Sciatic nerve (tissue), 2 donors: ENCODE measurements around the gene LMBR1L. TPM values are rescaled to one million over a fixed set of nuclear protein-coding genes. Genes with fewer than 3 reads are reported as not detected.
"Not testable (repeated sequence)": the region's sequence is repeated elsewhere in the genome, so short reads cannot be mapped to it uniquely, and the experiment has no call there.

Source experiments
- ATAC-seq: fragments of 200-7000 bp; cut with Tn5 transposase; one replicate; pipeline ENCODE4 v1.9.1; 2020; ENCODE audit warnings: mild to moderate bottlenecking, moderate library complexity
- DNase-seq: peaks from one replicate; pipeline ENCODE4 v3.0.0-alpha.2; 2020; ENCODE audit warnings: low spot score
- intact Hi-C: fragments of 100-400 bp; cut with DNase I; formaldehyde crosslinking; loops from one replicate; pipeline ENCODE4 v1.14.2; 2022
- total RNA-seq: library from RNA; stranded (reverse); fragmentation: NEBNext Ultra II Directional; extraction: Animal tissue kit (Norgen Biotek cat#: 25700); gene quantifications from one replicate; pipeline ENCODE4 v1.2.1, GENCODE V29; 2021
- donor health status: DM: no; HTN: no; CAD: no.
- donor health status: DM: no; HTN: no; CAD: no.

The LMBR1L gene
- total RNA-seq, 1 donor from 2014 or later, result 99.1 TPM

DNA sequence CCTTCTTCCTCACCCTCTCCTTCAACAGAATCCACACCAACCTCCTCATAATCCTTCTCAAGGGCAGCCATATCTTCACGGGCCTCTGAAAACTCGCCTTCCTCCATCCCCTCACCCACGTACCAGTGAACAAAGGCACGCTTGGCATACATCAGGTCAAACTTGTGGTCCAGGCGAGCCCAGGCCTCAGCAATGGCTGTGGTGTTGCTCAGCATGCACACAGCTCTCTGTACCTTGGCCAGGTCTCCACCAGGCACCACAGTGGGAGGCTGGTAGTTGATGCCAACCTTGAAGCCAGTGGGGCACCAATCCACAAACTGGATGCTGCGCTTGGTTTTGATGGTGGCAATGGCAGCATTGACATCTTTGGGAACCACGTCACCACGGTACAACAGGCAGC, 17.3 kb upstream of the LMBR1L start:
- not testable (repeated sequence) for DNase-seq, ATAC-seq
- intact Hi-C loops, result loop anchor here (10.0 kb wide), 1 partner anchor 63 kb away; the partner anchor contains the start of genes KMT2D and RHEBL1

DNA sequence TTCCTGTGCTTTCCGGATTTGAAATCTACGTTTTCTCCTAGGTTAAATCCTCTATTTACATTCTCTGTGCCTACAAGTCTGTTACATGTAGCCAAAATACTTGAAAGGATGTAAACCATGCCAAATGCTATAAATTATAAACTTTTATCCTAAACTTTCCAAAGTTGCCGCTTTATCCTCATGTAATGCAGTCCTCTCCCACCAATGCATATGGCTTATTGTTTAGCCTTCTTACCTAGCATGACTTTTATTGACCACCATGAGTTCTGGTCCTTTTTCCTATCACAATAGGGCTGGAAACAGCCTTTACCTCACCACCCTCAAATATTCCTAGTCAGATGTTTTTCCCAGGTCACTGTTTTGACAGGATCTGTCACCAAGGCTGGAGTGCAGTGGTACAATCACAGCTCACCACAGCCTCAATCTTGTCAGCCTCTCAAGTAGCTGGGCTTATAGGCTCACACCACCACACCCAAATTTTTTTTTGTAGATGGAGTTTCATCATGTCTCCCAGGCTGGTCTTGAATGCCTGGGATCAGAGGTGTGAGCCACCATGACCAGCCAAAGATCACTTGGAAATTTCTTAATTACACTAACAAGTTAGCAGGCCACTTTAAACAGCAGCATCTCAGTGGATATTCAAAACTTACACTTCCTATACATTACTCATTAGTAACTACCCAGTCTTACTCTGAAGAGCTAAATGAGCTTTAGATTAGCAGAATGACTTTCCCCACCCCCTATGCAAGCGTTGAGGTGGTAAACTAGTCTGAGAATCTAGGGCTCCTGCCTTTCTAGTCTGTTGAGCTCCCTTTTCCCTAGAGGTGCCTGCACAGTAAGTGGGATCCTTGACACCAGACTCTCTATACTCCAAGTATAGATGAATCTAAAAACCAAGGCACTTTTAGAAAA, 16.5 kb upstream of the LMBR1L start:
- DNase-seq, result no peak
- intact Hi-C loops, result loop anchor here (10.0 kb wide), 1 partner anchor 62 kb away; the partner anchor contains the start of genes KMT2D and RHEBL1
- no peak for ATAC-seq

DNA sequence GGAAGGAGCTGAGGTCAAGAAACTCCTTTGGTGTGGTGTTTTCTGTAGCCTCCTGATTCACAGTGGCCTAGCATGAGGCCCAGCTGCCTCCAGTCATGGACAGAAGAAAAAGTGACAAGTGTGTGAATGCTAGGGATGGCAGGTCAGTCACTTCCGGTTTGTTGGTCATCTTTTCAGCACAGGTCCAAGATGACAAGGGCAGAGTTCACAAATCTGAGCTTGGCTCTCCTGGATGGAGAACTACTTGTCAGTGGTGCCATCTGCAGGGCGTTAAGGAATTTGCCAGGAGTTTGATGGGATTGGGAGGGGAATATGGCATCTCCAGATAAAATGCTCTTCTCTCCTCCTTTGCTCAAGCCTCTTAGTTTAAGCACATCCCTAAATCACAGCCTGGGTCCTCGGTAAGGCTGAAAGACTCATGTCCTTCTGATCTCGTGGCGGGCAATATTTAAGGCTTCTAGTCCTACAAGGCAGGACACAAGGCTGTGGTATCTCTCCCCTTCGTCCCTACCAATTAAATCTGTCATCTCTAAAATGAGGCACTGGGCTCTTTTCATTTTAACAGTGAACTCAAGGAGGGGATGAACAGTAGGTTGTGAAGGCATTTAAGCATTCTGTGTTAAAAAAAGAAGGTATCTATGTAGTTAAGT, 10.5 kb upstream of the LMBR1L start:
- ATAC-seq, result peak; percentile 85
- DNase-seq, result peak; percentile 67
- intact Hi-C loops, result loop anchor here (10.0 kb wide), 1 partner anchor 56 kb away; the partner anchor contains the start of genes KMT2D and RHEBL1

DNA sequence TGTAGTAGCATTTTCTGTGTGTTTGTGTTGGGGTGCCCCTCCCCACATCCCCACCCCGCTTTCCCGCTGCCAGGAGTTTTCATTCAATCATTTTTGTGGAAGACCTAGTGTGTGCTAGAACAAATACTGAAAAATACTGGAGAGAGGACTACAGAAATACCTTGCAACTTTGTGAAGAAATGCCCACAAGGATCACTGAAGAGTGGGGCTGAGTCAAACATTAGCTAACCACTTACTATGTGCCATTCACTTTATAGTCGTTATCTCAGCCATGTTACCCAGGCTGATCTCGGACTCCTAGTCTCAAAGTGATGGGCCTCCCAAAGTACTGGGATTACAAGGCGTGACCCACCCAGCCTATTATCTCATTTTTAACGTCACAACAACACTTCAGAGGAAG, 559 bp upstream of the LMBR1L start:
- ATAC-seq (no peak), DNase-seq (no peak)
- intact Hi-C loops, result no loop called here

DNA sequence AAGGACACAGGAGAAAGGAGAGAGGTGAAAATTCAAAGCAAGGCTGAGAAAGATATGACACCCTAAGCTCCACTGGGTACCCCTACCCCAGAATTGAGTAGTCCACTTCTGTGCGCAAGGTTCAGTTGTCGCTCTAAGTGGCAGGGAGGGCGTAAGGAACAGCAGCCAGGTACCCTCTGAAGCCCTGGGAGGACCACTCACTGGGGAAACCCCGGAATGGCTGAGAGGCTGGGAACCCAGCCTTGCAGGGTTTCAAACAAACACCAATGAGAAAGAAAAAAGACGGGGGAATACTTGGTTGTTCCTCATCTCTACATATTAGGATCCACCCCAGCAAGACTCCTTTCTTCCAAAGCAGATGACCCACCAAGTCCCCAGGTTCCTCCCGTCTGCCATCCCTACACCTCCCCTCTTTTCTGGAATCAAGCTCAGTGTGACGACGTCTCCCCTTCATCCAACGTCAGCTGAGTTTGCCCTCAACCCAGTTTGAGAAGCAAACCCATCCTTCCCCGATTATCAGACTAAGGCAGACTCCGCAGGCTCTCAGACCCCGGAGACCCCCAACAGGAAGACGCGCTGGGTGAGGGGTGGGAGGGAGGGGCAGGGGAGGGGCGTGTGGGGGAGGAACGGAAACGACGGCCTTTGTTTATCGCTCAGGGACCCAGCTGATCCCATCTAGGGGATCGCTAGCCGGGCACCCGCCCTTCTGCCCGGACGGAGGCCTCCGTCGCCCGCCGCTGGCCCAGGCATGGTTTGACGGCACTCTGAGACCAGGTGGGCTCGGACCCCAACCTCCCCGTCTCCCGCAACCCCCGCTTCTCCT, 795 bp downstream of the LMBR1L start:
- DNase-seq, result no peak
- ATAC-seq, result peak; percentile 57
- intact Hi-C loops, result no loop called here

DNA sequence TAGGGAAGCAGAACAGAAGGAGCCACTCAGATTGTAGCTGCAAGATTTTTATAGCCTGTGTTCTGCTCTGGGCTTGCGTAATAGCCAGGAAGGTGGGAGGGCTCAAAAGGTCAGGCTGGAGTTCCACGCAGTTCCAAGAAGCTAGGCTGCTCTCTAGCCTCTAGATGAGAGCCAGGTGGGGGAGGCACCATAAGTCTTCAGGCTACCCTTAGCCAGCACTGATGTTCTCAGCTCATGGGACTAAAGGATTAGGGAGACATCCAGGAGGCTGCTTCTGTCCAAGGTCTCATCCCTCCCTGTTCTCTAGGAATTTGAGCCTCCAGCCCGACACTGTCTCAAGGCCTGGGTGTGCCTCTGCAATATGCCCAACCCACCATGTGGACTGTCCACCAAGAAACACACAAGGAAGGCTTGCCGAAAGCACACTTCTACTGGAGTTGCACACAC, 1.7 kb downstream of the LMBR1L start:
- intact Hi-C loops, result no loop called here
- ATAC-seq, result peak; percentile 78
- peak; percentile 79 for DNase-seq

DNA sequence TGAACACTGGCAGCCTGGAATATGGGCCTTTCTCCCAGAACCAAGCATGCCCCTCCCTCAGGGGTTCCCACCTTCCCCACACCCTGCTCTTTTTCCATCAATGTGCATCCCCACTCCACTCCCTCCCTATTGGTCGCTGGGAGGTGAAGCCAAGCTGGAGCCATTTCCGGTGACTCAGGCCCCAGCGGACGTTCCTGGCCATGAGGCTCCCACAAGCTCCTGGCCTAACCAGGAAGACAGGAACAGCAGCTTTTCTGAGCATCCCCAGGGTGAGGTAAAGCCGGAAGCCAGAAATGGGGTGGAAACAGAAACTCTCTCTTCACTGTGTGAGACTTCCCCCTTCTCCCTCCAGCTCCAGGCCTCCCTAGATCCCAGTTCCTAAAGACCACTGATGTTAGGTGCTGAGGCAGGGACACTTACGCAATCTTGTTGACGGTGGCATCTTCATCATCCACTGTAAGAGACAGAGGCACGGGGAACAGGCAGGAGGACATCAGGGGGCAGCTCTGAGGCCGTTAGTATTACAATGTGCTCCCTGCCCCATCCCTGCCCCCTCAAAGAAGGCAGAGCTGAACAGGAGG, 5.1 kb downstream of the LMBR1L start:
- ATAC-seq (no peak), DNase-seq (no peak)
- intact Hi-C loops, result no loop called here

DNA sequence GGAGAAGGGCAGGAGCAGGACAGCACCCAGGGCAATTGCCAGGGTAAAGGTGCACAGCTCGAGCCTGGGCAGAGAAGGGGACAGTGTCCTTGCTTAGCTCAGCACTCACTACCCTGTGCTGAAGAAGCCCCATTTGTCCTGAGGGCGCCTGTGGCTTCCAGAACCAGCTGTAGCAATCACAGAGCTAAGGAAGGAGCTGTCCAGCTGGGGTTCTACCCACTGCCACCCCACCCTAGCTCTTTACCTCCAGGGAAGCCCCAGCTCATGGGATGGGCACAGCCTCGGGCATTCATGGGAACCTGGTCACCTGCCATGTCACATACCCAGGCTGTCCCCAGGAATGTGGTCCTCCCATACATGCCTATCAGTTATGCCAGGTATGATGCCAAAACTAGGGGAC, 5.8 kb downstream of the LMBR1L start:
- DNase-seq (no peak), ATAC-seq (no peak)
- intact Hi-C loops, result no loop called here

DNA sequence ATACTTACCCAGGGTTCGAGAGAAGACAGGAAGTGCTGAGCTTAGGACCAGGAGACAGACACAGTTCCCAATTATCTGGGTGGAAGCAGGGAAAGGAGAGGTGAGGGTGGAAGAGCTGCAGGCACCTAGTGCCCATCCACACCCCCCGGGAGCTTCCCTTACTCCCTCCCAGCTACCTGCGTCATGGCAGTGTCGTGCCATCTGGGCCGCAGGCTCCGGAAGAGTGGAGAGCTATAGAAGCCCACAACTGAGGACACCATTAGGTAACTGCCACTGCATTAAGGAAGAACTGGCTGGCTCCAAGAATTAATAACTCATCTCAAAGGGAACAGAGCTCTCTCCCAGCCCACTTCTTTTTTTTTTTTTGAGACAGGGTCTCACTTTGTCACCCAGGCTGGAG, 10.3 kb downstream of the LMBR1L start:
- intact Hi-C loops, result no loop called here
- DNase-seq (no peak), ATAC-seq (no peak)

DNA sequence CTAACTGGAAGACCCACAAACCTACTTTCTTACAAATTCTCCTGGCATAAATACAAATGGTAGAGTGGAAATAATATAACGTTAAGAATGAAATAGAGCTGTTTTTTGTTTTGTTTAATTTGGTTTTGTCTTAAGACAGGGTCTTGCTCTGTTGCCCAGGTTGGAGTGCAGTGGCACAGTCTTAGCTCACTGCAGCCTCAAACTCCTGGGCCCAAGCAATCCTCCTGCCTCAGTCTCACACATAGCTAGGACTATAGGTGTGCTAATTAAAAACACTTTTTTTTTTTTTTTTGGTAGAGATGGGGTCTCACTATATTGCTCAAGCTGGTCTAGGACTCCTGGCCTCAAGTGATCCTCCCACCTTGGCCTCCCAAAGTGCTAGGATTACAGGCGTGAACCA, 11.9 kb downstream of the LMBR1L start:
- intact Hi-C loops, result no loop called here
- DNase-seq (no peak), ATAC-seq (no peak)

DNA sequence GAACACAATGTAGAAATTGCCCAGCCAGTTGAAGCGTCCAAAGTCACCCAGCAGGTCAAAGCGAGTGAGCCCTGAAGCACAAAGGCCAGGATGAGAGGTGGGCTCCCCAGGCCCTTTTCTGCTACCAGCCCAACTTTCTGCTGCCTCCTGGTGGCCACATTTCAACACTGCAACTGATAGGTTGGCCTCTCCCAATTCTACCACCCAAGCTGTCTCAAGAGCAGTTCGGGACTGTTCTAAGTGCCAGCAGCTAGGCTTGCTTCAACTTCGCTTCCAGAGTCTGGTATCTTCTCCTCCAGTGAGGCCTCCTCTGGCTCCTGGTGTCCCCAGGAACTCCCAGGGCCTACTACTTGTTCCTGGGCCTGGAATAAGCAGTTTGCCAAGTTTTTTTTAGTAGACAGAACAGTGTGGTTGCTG, 12.6 kb downstream of the LMBR1L start:
- peak; percentile 29 for ATAC-seq

DNA sequence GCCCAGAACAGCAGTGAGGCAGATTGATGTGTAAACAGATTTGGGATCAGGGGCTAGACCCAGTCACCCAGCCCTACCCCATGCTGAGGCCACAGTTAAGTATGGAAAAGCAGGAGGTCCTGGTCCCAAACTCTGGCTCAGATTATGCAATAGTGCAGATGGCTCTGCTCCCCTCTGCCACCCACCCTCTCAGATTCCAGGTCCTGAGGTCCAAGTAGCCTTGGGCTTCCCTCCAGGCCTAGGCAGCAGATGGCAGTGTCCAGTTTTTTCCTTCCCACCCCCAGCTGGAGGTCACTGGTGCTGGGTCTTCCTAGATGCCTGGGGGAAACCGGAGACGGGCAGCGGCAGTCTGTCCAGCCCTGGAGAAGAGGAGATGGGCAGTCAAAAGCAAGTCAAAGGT, 13.3 kb downstream of the LMBR1L start:
- DNase-seq, result no peak
- intact Hi-C loops, result no loop called here
- no peak for ATAC-seq

More for the DNA sequence above, 12.6 kb downstream of the LMBR1L start:
- intact Hi-C loops, result no loop called here
- DNase-seq, result peak; percentile 78

DNA sequence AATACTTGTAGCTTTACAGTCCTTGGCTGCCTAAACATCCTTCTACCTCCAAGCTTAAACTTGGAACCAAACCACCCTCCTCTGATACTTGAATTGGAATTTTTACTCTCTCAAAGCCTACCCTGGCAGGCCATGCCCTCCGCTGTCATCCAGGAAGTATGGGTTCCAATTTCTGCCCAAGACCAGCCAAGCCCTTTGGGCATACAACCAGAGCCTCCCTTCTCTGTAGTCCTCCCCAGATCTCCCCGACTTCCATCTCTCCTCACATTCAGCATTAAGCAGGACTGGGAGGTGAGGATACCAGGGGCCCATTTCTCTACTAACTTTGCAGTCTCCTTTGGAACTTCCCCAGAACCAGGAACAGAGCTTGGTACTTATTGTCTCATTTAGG, 15.7 kb downstream of the LMBR1L start:
- ATAC-seq (no peak), DNase-seq (no peak)
- intact Hi-C loops, result no loop called here

DNA sequence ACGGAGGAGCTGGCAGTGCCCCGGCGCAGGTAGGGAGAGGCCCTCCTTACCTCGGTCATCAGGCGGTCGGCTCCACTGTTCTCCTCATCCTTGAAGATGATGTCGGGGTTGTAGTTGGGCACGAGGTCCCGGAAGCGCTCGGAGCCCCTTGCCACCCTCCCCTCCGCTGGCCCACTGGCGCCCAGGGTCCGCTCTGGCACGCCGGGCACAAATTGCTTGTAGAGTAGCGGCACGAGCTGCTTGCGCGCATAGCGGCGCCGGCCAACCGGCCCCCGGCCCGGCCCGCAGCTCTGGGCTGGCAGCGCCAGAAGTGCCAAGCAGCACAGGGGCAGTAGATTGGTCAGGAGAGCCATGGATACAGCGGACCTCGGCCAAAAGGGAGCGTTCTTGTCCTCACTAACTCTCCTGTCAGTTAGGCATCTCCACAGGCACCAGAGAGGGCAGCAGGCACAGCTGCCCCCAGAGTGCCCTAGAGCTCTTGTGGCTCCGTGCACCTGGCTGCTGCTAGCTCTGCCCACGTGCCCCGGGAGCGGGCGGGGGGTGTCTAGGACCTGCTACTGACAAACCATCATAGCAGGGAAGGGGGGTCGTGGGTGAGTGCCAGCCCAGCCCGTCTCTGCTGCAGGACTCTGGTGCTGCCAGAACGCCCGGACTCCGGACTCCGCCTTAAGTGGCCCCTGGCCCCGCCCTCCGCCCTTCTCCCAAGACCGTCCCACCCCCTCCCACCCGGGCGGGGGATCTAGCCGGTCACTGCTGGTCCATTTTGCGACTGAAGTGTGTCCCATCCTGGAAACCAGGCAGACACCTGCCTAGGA, 16.3 kb downstream of the LMBR1L start, which contains the start of gene DHH:
DHH (minus strand) TSS at position 642 of the 815 bp plus-strand sequence; CDS start at position 353, 289 bp downstream.
- peak; percentile 86 for DNase-seq

DNA sequence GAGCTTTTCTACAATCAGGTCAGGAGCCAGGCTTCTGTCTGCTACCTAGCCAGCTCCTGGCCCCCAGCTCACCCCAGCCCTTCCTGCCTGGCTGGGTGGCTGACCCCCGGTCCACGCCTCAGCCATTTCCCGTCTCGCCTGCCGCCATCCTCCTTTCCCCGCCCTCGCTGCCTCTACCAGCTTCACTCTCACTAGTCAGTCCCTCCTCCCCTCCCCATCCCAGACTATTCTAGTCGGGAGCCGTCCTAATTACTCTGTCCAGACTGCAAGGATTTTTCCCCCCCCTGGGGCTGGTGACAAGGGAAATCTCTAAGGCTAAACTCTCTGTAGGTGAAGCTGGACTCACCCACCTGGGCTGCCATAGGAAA, 16.9 kb downstream of the LMBR1L start:
- intact Hi-C loops, result no loop called here
- ATAC-seq (no peak), DNase-seq (no peak)

More for the DNA sequence above, 16.3 kb downstream of the LMBR1L start, which contains the start of gene DHH:
- ATAC-seq, result peak; percentile 43
- intact Hi-C loops, result no loop called here

DNA sequence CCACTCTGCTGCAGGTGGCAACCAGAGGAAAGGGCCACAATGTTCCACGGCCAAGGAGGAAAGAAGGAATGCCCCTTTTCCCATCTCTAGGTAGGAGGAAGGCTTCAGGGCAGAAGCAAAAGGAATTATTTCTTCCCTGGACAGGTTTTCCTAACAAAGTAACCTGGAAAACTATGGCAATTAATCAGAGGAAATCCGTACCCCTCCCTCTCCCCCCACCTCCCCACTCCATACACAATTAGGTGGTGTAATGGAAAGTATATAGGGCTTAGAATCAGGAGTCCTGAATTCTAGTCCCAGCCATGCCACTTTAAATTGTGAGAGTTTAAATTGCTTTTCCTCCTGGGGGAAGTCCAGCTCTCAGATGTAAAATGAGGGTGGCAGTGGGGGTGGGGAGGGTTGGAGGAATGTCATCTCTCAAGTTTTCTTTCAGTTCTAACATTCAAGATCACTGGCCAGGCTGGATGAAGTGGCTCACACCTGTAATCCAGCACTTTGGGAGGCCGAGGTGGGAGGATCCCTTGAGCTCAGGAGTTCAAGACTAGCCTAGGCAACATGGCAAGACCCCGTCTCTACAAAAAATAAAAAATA, 17.7 kb downstream of the LMBR1L start:
- intact Hi-C loops, result no loop called here
- no peak for ATAC-seq

DNA sequence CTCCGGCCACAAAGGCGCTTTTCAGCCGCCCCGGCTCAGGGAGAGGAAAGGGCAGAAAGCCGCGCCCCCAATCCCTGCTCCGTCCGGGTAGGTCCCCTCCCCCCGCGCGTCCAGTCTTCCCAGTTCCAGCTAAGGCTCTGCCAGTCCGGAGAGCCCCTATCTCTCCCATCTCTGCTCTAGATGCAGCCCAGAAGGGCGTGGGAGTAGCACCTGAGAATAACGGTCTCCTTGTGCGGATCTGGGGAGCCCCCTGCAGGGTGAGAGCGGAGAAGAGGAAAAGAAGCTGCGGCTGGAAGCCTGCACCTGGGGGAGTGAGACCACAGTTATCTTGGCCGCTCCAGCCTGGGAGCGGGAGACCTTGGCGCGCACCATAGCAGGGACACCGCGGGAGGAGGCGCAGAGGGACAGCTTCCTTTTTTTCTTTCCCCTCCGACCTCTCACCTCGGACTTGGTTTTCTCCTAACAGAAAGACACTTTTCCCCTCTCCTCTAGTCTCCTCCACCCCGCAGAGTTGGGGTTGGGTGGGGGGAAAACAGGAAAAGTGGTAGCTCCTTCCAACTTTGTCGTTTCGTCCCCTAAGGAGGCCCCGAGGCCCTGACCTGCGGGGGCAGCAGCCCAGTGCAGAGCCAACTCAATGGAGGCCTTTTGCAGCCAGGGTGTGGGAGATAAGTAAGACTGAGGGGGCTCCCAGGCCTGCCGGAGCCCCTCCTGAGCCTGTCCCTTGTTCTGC, 18.4 kb downstream of the LMBR1L start:
- ATAC-seq (peak; percentile 66), DNase-seq (peak; percentile 89)
- intact Hi-C loops, result no loop called here

More for the DNA sequence above, 17.7 kb downstream of the LMBR1L start:
- no peak for DNase-seq
